ENCODE data around the gene ARMH3. TPM values are rescaled to one million over a fixed set of nuclear protein-coding genes. Genes with fewer than 3 reads are reported as not detected.
"Not testable (repeated sequence)": the region's sequence is repeated elsewhere in the genome, so short reads cannot be mapped to it uniquely, and the experiment has no call there.

Gene ARMH3
- total RNA-seq, 2 experiments from 2014 or later = 22.8 to 23.9 TPM

DNA sequence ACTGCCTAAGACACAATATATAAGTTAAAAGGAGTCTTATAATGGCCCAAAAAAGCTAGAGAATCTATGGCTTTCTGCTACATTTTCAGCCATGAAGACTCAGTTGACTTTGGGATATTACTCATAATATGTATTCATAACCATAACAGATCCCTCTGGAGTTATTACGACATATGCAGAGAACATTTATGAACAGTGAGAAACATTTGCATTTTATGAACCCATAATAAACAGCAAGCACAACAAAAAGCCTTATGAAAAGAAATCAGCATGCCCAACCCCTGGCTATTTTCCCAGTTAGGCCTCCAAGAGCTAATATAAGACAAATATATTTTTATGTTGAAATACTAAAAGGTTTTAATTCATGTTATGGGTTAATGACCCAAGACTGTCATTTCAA, 52.4 kb downstream of the ARMH3 start:
- Mint-ChIP-seq H3K27ac (no peak overlapping the region), H3K4me3 (no peak overlapping the region), H3K9me3 (no peaks in the 10 kb centered on the region), H3K27me3 (no peaks in the 10 kb centered on the region), H3K4me1 (peaks cover 13% of the 10 kb centered on the region), H3K36me3 (ENCODE audit: low read depth) (peaks cover 40% of the 10 kb centered on the region)
- no peak for DNase-seq
- CTCF ChIA-PET = interaction anchor here (0.9 to 1.6 kb wide), 3 partner anchors 114 to 167 kb away, joined by 3 to 9 read pairs (median 5); no protein-coding TSS in a partner anchor
- POLR2A ChIA-PET = interaction anchor here (1.3 kb wide), 1 partner anchor 186 kb away, joined by 3 read pairs; the partner anchor contains the start of gene OGA

- H3K4me3 Mint-ChIP-seq = no peak overlapping the region
- peak overlapping the region; percentile 1 for H3K27ac Mint-ChIP-seq
- no peaks in the 10 kb centered on the region for H3K9me3 Mint-ChIP-seq
- POLR2A ChIA-PET = interaction anchor here (1.0 to 1.5 kb wide), 2 partner anchors 9 to 183 kb away, joined by 3 to 4 read pairs; partner anchors contain the start of gene OGA
- no peaks in the 10 kb centered on the region for H3K27me3 Mint-ChIP-seq
- peaks cover 39% of the 10 kb centered on the region for H3K36me3 Mint-ChIP-seq (ENCODE audit: low read depth)
- peaks cover 19% of the 10 kb centered on the region for H3K4me1 Mint-ChIP-seq
- CTCF ChIA-PET = interaction anchor here (0.7 to 1.4 kb wide), 3 partner anchors 8 to 163 kb away, joined by 3 to 4 read pairs (median 4); no protein-coding TSS in a partner anchor
- no peak for DNase-seq
Observed at GRCh38 chr10:102001435-102002068, 54.4 kb downstream of the ARMH3 start.

GRCh38 chr10:101997803-101998202, 58.2 kb downstream of the ARMH3 start:
- ChIA-PET POLR2A (no interaction called here), CTCF (interaction anchor here (0.9 to 1.4 kb wide), 3 partner anchors 10 to 157 kb away, joined by 3 to 6 read pairs (median 5); no protein-coding TSS in a partner anchor)
- no peak overlapping the region for H3K27ac Mint-ChIP-seq
- H3K27me3 Mint-ChIP-seq = no peaks in the 10 kb centered on the region
- H3K4me1 Mint-ChIP-seq = peaks cover 19% of the 10 kb centered on the region
- H3K36me3 Mint-ChIP-seq (ENCODE audit: low read depth) = peaks cover 34% of the 10 kb centered on the region
- H3K4me3 Mint-ChIP-seq = no peak overlapping the region
- no peaks in the 10 kb centered on the region for H3K9me3 Mint-ChIP-seq
- no peak for DNase-seq

DNA sequence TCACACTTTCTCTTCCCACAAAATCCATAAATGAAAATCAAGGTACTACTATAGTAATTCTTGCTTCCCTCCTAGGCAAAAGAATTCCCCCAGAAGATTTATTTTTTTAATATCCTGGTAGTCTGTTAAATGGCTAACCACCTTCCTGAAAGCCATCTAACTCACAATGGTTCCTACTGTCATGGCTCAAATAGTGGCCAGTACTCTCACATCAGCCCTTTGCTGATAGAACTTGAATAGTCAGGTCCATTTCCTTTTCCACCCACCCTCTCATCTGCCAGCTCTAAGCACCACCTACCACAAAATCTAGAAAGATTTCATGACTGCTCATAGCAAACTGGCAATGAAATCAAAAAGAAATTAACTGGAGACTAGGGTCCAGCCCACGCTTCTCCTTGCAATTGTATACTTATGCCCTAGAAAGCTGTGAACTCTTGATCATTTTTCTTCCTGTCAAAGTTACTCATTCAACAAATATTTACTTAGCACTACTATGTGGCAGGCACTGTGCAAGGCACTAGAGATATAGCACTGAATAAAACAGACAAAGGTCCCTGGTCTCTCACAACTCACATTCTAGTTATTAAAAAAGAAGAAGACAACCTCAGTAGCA, 60.4 kb downstream of the ARMH3 start:
- CTCF ChIA-PET = interaction anchor here (1.1 to 1.5 kb wide), 3 partner anchors 11 to 155 kb away, joined by 3 to 8 read pairs (median 4); no protein-coding TSS in a partner anchor
- Mint-ChIP-seq H3K4me1 (peaks cover 6% of the 10 kb centered on the region), H3K27me3 (no peaks in the 10 kb centered on the region), H3K9me3 (no peaks in the 10 kb centered on the region), H3K36me3 (ENCODE audit: low read depth) (peaks cover 32% of the 10 kb centered on the region), H3K4me3 (no peak overlapping the region), H3K27ac (no peak overlapping the region)
- no peak for DNase-seq
- POLR2A ChIA-PET = no interaction called here

DNA sequence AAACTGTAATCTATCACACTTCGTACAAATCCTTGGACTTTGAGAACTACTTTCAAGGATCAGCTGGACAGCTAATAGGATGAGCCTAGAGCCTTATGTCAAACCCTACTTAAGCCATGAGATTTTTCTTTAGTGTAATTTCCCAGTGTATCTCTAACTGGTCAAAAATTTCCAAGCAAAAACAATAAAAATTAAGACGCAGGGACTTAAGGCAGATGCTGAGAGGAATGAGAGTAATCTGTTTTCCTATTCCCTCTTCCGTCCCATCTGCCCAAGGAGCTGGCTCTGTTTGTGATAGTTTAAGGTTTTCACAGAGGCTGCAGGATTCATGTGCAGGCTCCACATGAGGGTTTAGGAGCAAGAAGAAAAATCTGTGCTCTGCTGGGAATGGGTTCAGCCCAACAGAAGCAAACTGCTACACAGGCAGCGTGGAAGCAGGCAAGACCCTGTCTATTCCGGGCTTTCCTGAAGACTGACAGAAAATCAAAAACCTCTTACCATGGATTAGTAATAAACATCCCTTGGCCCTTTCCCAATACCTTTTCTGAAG, 62.2 kb downstream of the ARMH3 start:
- DNase-seq = no peak
- Mint-ChIP-seq H3K27ac (no peak overlapping the region), H3K27me3 (no peaks in the 10 kb centered on the region), H3K4me1 (peaks cover 6% of the 10 kb centered on the region), H3K4me3 (no peak overlapping the region), H3K36me3 (ENCODE audit: low read depth) (peaks cover 40% of the 10 kb centered on the region), H3K9me3 (no peaks in the 10 kb centered on the region)
- POLR2A ChIA-PET = no interaction called here
- CTCF ChIA-PET = no interaction called here

- POLR2A ChIA-PET = no interaction called here
- H3K4me1 Mint-ChIP-seq = peaks cover 4% of the 10 kb centered on the region
- peaks cover 35% of the 10 kb centered on the region for H3K36me3 Mint-ChIP-seq (ENCODE audit: low read depth)
- no peak for DNase-seq
- H3K9me3 Mint-ChIP-seq = no peaks in the 10 kb centered on the region
- CTCF ChIA-PET = no interaction called here
- no peak overlapping the region for H3K27ac Mint-ChIP-seq
- H3K27me3 Mint-ChIP-seq = no peaks in the 10 kb centered on the region
- H3K4me3 Mint-ChIP-seq = no peak overlapping the region
Observed at GRCh38 chr10:101993221-101993620, 62.8 kb downstream of the ARMH3 start.

DNA sequence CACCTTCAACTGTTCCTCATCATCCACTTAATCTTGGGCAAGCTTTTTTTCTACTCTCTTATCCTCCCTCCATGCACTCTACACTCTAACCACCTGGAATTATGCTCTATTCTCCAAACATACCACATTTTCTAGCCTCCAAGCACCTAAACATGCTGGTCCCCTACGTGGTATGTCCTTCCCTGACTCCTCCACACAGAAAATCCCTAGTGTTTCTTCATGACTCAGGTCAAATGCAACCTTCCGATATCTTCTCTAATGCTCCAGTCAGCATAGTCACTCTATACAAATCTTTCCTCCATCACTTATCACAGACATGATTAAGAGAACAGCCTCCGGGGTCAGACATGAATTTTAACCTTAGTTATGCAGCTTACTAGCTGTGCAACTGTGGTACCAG, 68.8 kb downstream of the ARMH3 start:
- ChIA-PET POLR2A (no interaction called here), CTCF (no interaction called here)
- no peak for DNase-seq
- Mint-ChIP-seq H3K9me3 (no peaks in the 10 kb centered on the region), H3K4me1 (no peaks in the 10 kb centered on the region), H3K36me3 (ENCODE audit: low read depth) (peaks cover 37% of the 10 kb centered on the region), H3K4me3 (no peak overlapping the region), H3K27me3 (no peaks in the 10 kb centered on the region), H3K27ac (no peak overlapping the region)

DNA sequence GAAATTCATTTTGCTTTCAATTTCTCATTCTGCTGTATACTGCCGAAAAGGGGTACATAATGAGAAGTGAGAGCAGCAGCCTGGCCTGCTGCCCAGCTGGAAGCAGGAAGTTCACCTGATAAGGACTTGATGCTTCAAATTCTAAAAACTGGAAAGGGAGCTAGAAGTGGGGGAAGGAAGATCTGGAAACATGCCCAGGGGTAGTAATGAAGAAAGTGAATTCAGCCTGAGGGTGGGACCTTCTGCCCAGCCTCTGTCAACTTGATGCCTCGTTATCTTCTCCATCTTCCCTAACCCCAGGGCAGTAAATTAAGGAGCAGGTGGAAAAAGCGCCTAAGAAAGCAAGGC, 69.4 kb downstream of the ARMH3 start:
- H3K9me3 Mint-ChIP-seq = no peaks in the 10 kb centered on the region
- no peaks in the 10 kb centered on the region for H3K4me1 Mint-ChIP-seq
- no peak overlapping the region for H3K27ac Mint-ChIP-seq
- peaks cover 31% of the 10 kb centered on the region for H3K36me3 Mint-ChIP-seq (ENCODE audit: low read depth)
- ChIA-PET POLR2A (no interaction called here), CTCF (no interaction called here)
- no peak overlapping the region for H3K4me3 Mint-ChIP-seq
- DNase-seq = no peak
- no peaks in the 10 kb centered on the region for H3K27me3 Mint-ChIP-seq

DNA sequence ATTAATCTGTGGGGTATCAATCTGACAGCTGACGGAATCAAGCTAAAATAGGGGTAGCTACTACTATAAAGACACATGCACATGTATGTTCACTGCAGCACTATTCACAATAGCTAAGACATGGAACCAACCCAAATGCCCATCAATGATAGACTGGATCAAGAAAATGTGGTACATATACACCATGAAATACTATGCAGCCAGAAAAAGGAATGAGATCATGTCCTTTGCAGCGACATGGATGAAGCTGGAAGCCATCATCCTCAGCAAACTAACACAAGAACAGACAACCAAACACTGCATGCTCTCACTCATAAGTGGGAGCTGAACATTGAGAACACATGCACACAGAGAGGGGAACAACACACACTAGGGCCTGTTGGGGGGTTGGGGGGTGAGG, 75.3 kb downstream of the ARMH3 start:
- not testable (repeated sequence) for DNase-seq; H3K36me3 Mint-ChIP-seq (ENCODE audit: low read depth); H3K4me1 Mint-ChIP-seq; H3K9me3 Mint-ChIP-seq; H3K27ac Mint-ChIP-seq; H3K27me3 Mint-ChIP-seq; H3K4me3 Mint-ChIP-seq
- ChIA-PET POLR2A (interaction anchor here (2.5 kb wide), 1 partner anchor 12 kb away, joined by 5 read pairs; no protein-coding TSS in a partner anchor), CTCF (interaction anchor here (1.8 kb wide), 1 partner anchor 29 kb away, joined by 7 read pairs; no protein-coding TSS in a partner anchor)

DNA sequence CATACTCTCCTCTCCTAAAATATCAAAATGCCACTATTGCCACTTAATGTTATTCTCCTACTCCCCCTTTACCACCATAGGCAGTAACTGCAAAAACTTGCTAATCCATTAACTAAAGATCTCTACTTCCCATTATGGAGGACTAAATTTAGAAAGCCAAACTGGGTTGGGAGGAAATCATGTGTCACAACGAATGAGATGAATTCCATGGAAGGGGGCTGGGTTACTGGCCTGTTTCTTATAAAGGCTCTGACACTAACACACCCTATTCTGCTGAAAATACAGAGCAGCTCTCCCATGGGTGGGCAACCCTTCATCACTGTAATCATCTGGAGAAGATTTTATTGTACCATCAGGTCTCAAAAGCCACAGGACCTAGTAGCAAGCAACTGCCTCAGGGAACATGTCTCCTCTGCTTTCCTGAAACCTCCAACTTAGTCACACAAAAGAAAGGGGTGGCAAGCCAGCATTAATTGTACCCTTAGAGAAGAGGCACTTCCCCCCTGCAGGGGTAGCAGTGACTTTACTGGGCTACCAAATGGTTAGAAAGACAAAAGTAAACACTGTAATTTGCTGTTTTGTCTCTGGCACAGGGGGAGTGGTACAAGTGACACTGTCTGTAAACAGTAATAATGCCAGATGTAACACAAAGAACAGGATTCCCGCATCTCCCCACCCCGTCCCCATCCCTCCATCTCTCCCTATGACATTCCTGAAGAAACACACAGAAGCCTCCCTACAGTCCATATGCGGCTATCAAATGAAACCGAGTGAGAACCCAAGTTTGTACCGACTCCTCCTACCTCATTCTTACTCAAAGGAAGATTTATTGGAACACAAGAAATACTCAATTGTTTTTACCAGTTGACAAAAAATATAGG, 81.6 kb downstream of the ARMH3 start:
- Mint-ChIP-seq H3K9me3 (no peaks in the 10 kb centered on the region), H3K4me1 (peaks cover 24% of the 10 kb centered on the region), H3K27ac (peak overlapping the region; percentile 82), H3K27me3 (no peaks in the 10 kb centered on the region), H3K36me3 (ENCODE audit: low read depth) (peaks cover 43% of the 10 kb centered on the region), H3K4me3 (peak overlapping the region; percentile 73)
- CTCF ChIA-PET = no interaction called here
- no peak for DNase-seq
- POLR2A ChIA-PET = interaction anchor here (1.3 kb wide), 1 partner anchor 18 kb away, joined by 4 read pairs; no protein-coding TSS in a partner anchor

DNA sequence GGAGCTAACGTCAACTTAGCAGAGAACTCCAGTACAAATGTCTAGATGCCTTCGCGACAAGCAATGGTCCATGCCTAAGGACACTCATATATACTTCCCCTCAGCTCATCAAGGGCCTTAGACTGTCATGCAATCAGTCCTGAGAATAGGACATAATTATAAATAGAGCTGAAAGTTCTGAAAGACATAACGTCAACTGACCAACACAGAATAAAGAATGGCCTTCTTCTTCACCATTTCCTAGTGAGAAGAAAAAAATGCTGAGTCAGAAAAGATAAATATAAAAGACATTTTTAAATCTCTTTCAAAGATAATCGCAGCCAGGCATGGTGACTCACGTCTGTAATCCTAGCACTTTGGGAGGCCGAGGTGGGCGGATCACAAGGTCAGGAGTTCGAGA, 83.2 kb downstream of the ARMH3 start:
- H3K27me3 Mint-ChIP-seq = no peaks in the 10 kb centered on the region
- H3K9me3 Mint-ChIP-seq = no peaks in the 10 kb centered on the region
- no peak overlapping the region for H3K27ac Mint-ChIP-seq
- H3K36me3 Mint-ChIP-seq (ENCODE audit: low read depth) = peaks cover 48% of the 10 kb centered on the region
- peaks cover 34% of the 10 kb centered on the region for H3K4me1 Mint-ChIP-seq
- no peak for DNase-seq
- H3K4me3 Mint-ChIP-seq = no peak overlapping the region
- POLR2A ChIA-PET = interaction anchor here (0.7 to 0.9 kb wide), 2 partner anchors 39 to 1177 kb away, joined by 3 to 4 read pairs; no protein-coding TSS in a partner anchor
- CTCF ChIA-PET = interaction anchor here (1.4 to 2.1 kb wide), 3 partner anchors 37 to 132 kb away, joined by 3 to 9 read pairs (median 5); no protein-coding TSS in a partner anchor

DNA sequence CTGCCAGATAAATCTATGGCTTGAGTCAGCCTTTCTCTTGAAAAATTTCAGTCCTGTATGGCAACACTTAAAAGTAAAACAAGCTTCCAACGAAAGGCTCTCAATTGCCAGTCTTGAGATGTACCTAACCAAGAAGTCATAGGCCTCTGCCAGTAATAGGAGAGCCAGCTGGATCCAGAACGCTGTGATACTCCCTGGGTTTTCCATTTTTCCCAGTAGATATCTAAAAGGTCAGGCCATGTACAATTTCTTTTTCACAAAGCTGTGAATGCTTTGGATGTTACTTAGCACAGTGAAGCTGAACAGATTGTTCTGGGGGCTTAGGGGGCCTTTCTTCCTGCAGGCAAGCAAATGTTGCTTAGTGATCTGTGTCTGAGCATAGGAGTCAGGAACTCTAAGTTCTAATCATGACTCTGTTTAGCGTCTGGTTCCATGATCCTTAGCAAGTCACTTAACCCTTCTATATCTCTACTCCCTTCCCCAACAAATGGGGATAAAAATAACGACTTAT, 86.5 kb downstream of the ARMH3 start:
- POLR2A ChIA-PET = interaction anchor here (1.4 to 1.6 kb wide), 2 partner anchors 12 to 151 kb away, joined by 5 read pairs; partner anchors contain the start of gene OGA
- H3K36me3 Mint-ChIP-seq (ENCODE audit: low read depth) = peaks cover 52% of the 10 kb centered on the region
- peak overlapping the region; percentile 12 for H3K27ac Mint-ChIP-seq

More for the DNA sequence above, 86.5 kb downstream of the ARMH3 start:
- Mint-ChIP-seq H3K9me3 (no peaks in the 10 kb centered on the region), H3K4me3 (no peak overlapping the region), H3K4me1 (peaks cover 31% of the 10 kb centered on the region), H3K27me3 (no peaks in the 10 kb centered on the region)
- no peak for DNase-seq
- CTCF ChIA-PET = interaction anchor here (0.6 to 2.8 kb wide), 3 partner anchors 38 to 129 kb away, joined by 3 to 12 read pairs (median 4); no protein-coding TSS in a partner anchor

Measured in activated CD4-positive, alpha-beta memory T cell treated with anti-CD3 and anti-CD28 coated beads, Interleukin-2, amount 10 ng/mL, durations not matched to agents 7 days and 5 days (primary cell).